SIG-M5 (cell line): Measurements from ENCODE around the gene APOBR.
"Not testable (repeated sequence)": the region's sequence is repeated elsewhere in the genome, so short reads cannot be mapped to it uniquely, and the experiment has no call there.

Experiments used
- DNase-seq: peaks from one replicate; lab custom pipeline; 2025; lab: John Stamatoyannopoulos, UW

The APOBR gene

DNA sequence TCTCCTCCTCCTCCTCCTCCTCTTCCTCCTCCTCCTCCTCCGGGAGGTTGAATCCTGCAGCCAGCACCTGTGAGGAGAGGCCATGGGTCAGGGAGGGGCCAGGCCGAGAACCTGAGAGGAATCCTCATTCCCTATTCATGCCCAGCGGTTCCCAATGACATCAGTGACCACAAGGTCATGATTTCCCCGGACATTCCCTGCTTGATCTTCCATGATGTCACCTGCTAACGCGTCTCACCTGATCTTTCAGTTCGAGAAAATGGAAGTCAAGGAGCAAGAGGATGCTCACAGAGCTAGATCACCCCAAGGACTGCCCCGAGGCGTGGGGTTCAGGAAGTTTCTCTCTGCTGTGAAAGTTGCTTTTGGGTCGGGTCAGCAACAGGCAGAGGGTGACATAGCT lies 5.4 kb downstream of the APOBR start:
- DNase-seq = no peak

DNA sequence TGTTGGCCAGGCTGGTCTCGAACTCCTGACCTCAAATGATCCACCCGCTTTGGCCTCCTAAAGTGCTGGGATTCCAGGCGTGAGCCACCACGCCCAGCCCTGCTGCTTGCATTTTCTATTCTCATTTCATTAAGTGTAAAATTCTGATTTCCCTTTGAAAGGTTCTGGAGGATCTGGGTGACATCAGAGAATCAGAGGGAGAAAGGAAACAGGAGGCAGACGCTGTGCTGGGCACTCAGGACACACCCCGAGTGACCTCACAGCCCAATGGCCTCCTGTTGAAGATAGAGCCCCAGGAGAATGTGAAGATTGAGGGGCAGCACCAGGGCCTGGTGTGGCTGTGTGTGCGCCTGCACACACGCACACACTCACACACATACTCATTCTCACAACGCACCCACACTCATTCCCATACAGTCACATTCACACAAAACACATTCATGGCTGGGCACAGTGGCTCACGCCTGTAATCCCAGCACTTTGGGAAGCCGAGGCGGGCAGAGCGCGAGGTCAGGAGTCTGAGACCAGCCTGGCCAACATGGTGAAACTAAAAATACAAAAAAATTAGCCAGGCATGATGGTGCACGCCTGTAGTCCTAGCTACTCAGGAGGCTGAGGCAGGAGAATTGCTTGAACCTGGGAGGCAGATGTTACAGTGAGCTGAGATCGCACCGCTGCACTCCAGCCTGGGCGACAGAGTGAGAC lies 6.2 kb downstream of the APOBR start:
- DNase-seq = not testable (repeated sequence)

DNA sequence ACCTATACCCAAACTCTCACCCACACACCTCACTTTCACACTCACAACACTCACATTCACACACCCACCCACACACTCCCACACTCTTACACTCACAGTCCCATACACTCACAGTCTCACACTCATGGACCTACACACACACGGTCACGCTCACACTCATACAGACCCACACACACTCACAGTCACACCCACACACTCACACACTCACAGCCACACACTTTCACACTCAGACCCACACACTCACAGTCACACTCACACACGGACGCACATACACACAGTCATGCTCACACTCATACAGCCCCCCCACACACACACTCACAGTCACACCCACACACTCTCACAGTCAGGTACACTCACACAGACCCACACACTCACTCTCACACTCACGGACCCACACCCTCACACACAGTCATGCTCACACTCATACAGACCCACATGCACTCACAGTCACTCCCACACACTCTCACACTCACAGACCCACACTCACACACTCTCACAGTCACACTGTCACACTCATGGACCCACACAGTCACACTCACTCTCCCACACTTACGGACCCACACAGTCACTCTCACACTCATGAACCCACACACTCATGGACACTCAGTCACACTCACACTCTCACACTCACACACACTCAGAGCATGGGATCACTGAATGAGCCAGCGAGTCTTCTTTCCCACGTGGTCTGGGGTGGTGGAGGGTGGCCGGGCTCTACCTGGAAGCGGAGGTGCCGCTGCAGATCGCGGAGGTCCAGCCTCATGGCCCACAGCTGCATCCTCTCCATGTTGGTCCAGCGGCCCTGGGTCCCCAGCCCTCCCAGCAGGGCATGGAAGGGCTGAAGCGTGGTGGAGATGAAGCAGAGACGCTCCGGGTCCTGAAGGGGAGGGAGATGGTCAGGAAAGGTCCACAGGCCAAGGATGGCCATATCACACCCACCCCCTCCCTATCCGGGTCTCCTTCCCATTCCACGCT lies 7.1 kb downstream of the APOBR start:
- DNase-seq = no peak

DNA sequence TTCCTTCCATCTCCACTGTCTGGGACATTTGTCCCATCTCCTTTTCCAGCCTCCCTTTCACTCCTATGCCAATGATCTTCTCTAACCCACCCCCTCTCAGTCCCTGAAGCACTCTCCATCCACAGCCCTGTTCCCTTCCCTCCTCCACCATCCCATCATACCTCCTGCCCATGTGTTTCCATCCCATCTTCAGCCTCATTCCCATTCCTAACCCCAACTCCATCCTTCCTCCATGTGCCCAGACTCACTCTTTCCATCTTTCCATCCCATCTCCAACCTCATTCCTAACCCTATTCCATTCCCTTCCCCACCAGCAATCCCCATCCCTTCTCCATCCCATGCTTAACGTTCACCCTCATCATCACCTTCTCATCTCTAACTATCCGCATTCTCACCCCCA lies 7.8 kb downstream of the APOBR start:
- no peak for DNase-seq

DNA sequence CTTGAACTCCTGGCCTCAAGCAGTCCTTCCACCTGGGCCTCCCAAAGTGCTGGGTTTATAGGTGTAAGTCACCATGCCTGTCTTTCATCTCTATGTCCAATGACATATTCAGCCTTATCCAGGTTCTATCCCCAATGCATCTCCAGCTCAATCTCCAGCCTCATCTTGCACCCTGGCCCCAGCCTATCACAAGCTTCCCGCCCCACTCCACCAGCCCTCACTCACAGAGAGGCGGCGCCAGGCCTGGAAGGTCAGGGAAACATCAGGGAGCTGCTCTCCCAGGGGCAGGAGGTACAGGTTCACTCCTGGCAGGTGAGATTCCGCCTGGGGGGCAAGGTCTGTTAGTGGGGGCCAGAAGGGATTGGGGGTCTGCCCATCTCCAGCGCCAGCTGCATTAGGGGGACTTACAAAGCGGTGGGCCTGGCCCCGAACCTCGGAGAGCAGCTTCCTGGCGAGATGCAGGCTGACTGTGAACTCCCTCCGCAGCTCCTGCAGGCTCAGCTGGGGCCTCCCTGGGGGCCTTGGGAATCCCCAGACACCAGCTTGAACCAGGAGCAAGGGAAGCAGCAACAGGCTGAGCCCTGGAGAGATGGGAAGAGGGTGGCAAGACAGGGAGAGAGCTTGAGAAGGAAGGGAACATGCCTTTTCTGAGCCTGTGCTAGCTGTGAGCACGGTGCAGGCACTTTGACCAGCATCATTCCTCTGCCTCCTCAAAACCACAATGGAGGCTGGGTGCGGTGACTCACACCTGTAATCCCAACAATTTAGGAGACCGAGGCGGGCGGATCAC lies 9.2 kb downstream of the APOBR start:
- DNase-seq = no peak

DNA sequence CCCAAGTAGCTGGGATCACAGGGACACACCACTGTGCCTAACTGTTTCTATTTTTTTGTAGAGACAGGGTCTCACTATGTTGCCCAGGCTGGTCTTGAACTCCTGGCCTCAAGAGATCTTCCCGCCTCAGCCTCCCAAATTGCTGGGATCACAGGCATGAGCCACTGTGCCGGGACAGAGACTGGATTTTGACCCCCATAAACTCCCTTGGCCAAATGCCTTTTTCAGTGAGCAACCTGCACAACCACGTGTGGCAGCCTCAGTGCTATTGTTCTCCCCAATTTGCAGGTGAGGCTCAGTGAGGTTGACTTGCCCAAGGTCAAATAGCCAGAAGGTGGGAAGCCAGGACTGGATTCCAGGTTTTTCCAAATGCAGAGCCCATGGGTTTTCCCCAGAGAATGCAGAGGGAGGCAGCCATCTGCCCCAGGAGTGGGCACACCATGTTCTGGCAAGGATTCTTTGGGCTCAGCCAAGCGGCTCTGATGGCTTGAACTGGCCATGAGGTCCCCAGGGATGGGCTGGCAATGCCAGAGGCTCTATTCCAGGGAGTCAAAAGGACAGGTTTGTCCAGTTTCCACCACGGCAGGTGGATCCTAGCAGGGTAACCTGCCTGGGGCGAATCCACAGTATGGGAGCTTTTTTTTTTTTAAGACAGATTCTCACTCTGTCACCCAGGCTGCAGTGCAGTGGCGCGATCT lies 10.4 kb downstream of the APOBR start:
- no peak for DNase-seq

DNA sequence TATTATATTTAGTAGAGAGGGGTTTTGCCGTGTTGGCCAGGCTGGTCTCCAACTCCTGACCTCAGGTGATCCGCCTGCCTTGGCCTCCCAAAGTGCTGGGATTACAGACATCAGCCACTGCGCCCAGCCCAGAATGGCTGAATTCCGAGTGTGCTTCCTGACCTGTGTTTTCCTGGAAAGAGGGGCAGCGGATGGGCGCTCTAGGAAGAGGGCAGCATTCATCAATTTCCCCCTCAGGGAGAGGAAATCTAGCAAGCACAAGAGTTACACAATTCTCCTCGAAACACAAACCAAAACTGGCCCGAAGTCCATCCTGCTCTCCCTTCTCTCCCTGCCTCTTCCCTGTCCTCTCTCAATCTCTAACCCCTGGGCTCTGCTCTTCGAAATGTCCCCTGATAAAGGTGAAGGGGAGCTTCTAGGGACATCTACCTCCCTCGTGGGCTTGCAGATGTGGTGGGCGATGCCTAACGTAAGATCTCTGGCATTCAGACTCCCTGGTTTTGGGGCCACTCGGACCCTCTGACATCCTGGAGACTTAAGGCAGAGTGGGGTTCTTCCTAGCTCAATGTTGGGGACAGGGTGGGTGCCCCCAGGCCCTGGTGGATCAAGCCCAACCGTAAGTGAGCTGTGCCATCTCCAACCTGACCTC lies 11.2 kb downstream of the APOBR start:
- no peak for DNase-seq

DNA sequence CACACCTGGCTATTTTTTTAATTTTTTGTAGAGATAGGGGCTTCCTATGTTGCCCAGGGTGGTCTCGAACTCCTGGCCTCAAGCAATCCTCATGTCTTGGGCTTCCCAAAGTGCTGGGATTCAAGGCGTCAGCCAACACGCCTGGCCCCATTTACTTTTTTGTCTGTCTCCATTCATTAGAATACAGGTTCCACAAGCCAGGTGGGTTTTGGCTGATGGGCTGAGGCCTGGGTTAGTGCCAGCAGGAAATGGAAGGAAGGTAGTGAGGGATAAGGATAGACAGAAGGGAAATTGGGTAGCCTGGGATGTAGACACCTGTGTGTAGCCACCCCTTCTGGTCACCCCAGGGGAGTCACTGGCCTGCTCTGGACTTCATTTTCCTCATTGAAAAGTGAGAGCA lies 16.6 kb downstream of the APOBR start:
- DNase-seq = no peak

DNA sequence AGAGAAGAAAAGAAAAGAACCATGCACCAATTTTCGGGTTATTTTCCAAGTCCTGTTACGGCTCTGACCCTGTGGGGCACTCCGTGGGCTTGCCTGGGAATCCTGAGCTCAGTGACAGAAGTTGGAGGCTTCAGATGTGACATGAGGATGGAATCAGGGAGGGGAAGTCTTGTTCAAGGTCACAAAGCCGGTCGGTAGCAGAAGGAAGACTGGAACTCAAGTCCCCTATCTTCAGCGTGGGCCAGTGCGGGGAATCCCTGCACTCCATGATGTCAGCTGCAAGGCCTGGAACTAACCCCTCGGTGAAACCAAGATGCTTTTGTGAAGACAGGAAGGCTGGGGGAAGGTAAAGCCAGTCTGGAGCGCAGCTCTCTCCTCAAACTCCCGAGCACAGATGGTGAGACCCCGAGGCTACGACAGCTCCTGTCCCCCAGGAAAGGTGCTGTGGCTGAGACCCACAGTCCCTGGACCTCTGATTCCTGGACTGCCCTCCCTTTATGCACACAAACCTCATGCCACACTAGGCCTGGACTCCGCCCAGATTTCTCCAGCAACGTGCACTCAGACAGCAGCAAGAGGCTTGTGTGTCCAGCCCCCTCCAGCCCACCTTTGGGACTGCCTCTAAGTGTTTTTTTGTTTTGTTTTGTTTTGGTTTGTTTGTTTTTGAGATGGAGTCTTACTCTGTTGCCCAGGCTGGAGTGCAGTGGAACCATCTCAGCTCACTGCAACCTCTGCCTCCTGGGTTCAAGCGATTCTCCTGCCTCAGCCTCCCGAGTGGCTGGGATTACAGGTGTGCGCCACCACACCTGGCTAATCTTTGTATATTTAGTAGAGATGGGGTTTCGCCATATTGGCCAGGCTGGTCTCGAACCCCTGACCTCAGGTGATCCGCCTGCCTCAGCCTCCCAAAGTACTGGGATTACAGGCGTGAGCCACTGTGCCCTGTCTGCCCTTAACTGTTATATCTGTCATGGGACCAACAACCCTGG lies 17.7 kb downstream of the APOBR start:
- DNase-seq = no peak

DNA sequence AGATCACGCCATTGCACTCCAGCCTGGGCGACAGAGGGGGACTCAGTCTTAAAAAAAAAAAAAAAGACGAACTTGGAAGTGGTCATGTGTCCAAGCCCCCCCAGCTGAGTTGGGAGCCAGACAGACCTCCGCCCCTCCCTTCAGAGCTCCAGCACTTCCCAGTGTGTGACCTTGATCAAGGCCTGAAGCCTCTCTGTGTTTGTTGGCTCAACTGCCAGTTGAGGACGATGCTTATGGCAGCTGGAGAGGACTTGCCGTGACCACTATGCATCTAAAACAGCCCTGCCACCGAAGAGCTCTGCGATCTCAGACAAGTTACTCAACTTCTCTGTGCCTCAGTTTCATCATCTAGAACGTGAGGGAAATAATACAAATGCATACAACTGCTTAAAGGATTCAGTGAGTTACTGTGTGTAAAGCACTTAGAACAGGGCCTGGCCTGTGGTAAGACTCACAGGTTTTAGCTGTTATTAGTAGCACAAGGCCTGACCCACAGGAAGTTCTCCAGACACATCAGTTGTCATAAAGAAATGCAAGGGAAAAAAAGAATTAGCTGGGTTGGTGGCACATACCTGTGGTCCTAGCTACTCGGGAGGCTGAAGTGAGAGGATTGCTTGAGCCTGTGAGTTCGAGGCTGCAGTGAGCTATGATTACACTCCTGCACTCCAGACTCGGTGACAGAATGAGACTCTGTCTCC lies 19.2 kb downstream of the APOBR start:
- no peak for DNase-seq

DNA sequence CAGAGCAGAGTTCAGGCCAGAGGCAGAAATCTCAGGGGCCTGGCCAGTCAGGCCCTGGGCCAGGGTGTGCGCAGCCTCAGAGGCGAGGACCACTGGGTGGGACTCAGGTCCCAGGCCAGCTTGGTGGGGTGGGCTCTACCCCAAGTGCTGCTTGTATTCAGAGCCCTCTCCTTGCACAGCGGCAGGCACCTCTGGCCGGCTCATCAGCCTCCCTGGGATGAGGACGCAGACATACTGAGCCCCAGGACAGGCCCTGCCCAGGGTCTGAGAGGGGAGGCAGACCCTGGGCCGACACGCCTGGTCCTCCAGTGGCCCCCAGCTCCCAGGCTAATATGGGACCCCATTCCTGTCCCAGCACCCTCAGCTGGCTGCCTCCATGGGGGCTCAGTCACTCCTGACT lies 19.8 kb downstream of the APOBR start:
- no peak for DNase-seq

DNA sequence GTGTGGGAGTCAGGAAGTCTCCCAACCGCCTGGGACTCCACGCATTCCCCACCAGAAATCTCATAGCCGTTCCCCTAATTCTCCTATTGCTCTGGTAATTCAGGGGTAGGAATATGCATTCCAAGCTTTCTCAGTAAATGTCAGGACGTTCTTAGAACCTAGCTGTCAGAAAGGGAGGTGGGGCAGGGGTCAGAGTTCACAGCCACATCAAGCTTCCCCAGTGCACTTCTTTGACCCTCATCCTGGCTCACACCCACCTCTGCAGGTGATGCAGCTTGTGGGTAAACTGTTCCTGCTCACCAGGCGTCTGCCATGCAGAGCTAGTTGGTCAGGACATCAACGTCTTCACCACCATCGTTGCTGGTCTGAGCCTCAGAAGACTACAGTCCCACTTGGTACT lies 26.2 kb downstream of the APOBR start:
- DNase-seq = no peak

DNA sequence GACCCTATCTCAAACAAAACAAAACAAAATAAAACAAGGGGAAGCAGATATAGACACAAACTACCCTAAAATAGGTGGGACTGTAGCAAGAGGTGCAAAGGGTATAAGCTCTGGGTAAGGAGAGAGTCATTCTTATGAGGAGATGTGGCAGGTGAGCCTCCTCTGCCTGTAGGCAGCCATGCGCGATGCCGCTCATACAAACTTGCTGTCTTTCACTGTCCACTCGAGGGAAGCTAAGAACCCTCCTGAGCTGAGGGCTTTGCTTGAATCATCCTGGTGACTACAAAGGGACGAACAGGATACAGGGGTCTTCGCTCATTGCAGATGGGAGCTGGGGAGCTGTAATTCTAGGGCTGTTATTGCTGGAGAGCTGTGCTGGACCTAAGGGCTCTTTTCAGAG lies 27.0 kb downstream of the APOBR start:
- no peak for DNase-seq

DNA sequence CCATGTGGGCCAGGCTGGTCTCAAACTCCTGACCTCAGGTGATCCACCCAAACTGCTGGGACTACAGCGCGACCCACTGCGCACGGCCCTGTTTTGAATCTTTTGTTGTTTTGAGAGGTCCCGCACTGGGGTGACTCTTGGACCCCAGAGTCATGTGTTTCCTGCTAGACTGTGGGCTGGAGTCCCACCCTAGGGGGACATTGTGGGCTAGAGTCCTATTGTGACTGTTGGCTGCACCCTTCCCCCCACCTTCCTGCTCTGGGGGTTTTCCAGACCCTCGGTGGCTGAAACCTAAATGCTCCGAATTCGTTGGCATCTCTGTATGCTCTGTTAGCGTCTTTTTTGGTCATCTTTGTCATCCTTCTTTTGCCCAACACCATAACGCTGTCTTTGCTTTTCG lies 28.3 kb downstream of the APOBR start:
- no peak for DNase-seq

DNA sequence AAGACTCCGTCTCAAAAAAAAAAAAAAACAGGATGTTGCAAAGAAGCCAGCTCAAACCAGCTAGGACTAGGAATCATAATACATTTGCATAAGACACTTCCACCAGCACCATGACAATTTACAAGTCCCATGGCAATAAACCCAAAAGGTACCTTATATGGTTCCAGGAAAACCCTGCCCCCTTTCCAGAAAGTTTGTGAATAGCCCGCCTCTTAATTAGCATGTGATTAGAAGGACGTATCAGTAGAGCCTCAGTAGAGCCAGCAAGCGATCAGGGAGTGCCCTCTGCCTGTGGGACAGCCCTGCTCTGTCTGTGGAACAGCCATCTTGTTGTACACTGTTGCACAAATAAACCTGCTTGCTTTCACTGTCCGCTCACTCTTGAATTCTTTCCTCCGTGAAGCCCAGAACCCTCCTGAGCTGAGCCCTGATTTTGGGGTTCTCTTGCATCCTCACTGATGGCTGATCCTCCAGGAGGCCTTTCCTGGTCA lies 30.3 kb downstream of the APOBR start:
- no peak for DNase-seq

DNA sequence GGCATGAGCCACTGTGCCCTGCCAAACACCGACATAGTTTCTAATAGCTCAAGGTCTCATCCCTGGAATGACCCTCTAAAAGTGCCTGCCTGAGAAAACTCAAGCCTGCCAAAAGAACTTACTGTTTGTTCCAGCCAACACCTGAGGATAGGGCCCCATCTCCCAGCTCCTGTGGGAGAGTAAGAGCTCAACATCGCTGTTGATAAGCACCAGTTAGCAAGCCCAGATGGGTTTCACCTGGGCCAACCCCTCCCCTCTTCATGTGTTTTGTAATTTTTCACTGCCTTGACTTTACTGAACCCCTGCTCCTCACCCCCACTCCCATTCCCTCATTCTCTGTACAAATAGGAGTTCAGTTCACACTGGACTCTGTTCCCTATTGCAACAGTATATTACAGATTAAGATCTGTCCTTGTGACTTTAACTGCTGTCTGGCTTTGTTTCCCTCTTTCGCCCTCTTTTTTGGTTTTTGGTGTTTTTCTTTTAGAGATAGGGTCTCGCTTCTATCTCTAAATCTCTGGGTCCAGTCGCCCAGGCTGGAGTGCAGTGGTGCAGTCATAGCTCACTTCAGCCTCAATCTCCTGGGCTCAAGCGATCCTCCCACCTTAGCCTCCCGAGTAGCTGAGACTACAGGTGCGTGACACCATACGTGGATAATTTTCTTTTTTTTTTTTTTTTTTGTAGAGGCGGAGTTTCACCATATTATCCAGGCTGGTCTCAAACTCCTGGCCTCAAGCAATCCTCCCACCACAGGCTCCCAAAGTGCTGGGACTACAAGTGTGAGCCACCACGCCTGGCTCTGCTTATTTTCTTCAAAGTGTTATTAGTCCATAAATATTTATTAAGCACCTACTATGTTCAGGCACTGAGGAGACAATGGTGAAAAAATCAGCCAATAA lies 32.0 kb downstream of the APOBR start:
- no peak for DNase-seq

DNA sequence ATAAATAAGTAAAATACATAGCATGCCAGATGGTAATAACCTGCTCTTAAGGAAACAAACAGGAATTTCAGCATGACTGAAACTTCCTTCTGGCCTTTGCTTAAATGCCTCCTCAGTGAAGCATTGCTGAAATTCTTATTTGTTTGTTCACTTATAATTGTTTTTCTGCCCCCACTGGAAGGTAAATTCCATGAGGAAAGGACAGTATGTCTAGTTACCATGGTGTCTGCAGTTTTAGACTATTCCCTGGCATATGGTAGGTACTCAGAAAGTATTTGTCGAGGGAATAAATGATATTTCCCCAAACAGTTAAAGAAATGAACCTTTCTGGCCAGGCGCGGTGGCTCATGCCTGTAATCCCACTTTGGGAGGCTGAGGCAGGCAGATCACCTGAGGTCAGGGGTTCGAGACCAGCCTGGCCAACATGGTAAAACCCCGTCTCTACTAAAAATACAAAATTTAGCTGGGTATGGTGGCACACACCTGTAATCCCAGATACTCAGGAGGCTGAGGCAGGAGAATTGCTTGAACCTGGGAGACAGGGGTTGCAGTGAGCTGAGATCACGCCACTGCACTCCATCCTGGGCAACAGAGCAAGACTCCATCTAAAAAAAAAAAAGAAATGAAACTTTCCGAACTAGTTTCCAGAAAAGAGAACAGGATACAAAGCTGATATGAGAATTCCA lies 32.8 kb downstream of the APOBR start:
- DNase-seq = not testable (repeated sequence)

DNA sequence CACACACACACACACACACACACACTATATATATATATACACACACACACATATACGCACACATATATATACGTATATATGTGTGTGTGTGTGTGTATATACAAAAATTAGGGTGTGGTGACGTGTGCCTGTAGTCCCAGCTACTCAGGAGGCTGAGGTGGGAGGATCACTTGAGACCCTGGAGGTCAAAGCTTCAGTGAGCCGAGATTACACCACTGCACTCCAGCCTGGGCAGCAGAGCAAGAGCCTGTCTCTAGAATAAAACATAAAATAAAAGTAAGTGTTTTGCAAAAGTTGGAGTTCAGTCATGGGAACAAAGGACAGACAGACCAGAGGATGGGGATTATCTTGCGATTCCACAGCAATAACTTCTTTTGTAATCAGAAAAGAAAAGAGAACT lies 33.5 kb downstream of the APOBR start:
- no peak for DNase-seq
